Smooth muscle cell (in vitro differentiated cells): ENCODE results near the gene SCP2. TPM values are rescaled to one million over a fixed set of nuclear protein-coding genes. Genes with fewer than 3 reads are reported as not detected.
A peak's percentile ranks its signal among the peaks of the same experiment; 100 is the strongest.

Source experiments
- DNase-seq: peaks from one replicate; lab custom pipeline; 2025; ENCODE audit not compliant: unreplicated experiment; lab: John Stamatoyannopoulos, UW
- H2AFZ ChIP-seq: fragments of 200-600 bp; sonication (generic); 2 replicates; pipeline ENCODE4 v1.6.0; 2016; ENCODE audit warnings: antibody characterized with exemption, low read depth, mild to moderate bottlenecking
- H3F3A ChIP-seq: fragments of 200-600 bp; sonication (generic); 2 replicates; pipeline ENCODE4 v1.6.0; 2017; ENCODE audit warnings: antibody characterized with exemption, low read depth
- H3K27ac ChIP-seq: fragments of 200-600 bp; sonication (generic); 2 replicates; pipeline ENCODE4 v1.5.1; 2016; ENCODE audit warnings: low read depth, mild to moderate bottlenecking
- H3K27me3 ChIP-seq: fragments of 200-600 bp; sonication (generic); 2 replicates; pipeline ENCODE4 v1.6.1; 2016; ENCODE audit warnings: low read depth, mild to moderate bottlenecking
- H3K36me3 ChIP-seq: fragments of 200-600 bp; sonication (generic); 2 replicates; pipeline ENCODE4 v1.5.1; 2016; ENCODE audit warnings: low read depth
- H3K4me1 ChIP-seq: fragments of 200-600 bp; sonication (generic); 2 replicates; pipeline ENCODE4 v1.5.1; 2016; ENCODE audit warnings: low read depth
- H3K4me2 ChIP-seq: fragments of 200-600 bp; sonication (generic); 2 replicates; pipeline ENCODE4 v1.6.0; 2016; ENCODE audit warnings: mild to moderate bottlenecking
- H3K4me3 ChIP-seq: fragments of 200-600 bp; sonication (generic); 2 replicates; pipeline ENCODE4 v1.5.1; 2016; ENCODE audit warnings: mild to moderate bottlenecking
- H3K79me2 ChIP-seq: fragments of 200-600 bp; sonication (generic); 2 replicates; pipeline ENCODE4 v1.6.0; 2016; ENCODE audit warnings: low read depth, mild to moderate bottlenecking
- H3K9ac ChIP-seq: fragments of 200-600 bp; sonication (generic); 2 replicates; pipeline ENCODE4 v1.6.0; 2016; ENCODE audit warnings: low read depth
- H3K9me3 ChIP-seq: fragments of 200-600 bp; sonication (generic); replicated peaks from 2 replicates; pipeline ENCODE4 v1.5.1; 2016; ENCODE audit warnings: low read depth
- H4K20me1 ChIP-seq: fragments of 200-600 bp; sonication (generic); 2 replicates; pipeline ENCODE4 v1.6.0; 2016; ENCODE audit warnings: low read depth
- WGBS: methylation state at CpG from one replicate; pipeline ENCODE4 v1.1.7; 2016; ENCODE audit warnings: low lambda C conversion rate; 5-methylcytosine and 5-hydroxymethylcytosine counted together
- polyA plus RNA-seq: library from polyadenylated mRNA; unstranded; fragments of >200 nt; fragmentation: Nextera tagmentation; extraction: Ambion mirVana; gene quantifications from 2 replicates; pipeline ENCODE4 v1.2.1, GENCODE V29; 2016
- total RNA-seq: library from RNA; depleted of rRNA; stranded (reverse); fragments of >200 nt; gene quantifications from 2 replicates; pipeline ENCODE4 v1.2.3, GENCODE V29; 2014
- TF ChIP-seq, protein P1 (sequence below): fragments of 200-600 bp; sonication (generic); IDR thresholded peaks from 2 replicates; pipeline ENCODE4 v1.5.1; 2017; ENCODE audit warnings: borderline replicate concordance, mild to moderate bottlenecking, antibody characterized with exemption; ENCODE audit not compliant: insufficient read depth, poor library complexity, severe bottlenecking

Gene SCP2
- total and polyA plus RNA-seq, 2 experiments from 2014 or later = 94.8 to 120 TPM

DNA sequence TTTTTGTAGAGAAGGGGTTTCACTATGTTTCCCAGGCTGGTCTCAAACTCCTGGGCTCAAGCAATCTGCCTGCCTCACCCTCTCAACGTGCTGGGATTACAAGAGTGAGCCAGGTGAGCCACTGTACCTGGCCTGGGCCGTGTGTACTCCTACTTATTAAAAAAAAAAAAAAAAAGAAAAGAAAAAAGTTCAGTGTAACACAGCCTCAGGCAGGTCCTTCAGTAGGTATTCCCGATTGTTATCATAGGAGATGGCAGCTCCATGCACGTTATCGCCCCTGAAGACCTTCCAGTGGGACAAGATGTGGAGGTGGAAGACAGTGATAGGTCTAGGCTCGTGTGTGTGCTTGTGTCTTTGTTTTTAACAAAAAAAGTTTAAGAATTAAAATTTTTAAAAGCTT lies 8.9 kb upstream of the SCP2 start:
- no peak overlapping the region for H3K9ac ChIP-seq
- no peak overlapping the region for H3K4me2 ChIP-seq
- no peaks in the 10 kb centered on the region for H3K9me3 ChIP-seq
- no peak overlapping the region for H2AFZ ChIP-seq
- no peaks in the 10 kb centered on the region for H3F3A ChIP-seq
- DNase-seq = no peak
- H3K4me1 ChIP-seq = no peaks in the 10 kb centered on the region
- no peaks in the 10 kb centered on the region for H3K79me2 ChIP-seq
- no peaks in the 10 kb centered on the region for H3K36me3 ChIP-seq
- H3K27ac ChIP-seq = peak overlapping the region; percentile 28
- WGBS = 81% methylated on average over 6 of the region's 6 CpGs
- TF ChIP-seq, protein P1, sequence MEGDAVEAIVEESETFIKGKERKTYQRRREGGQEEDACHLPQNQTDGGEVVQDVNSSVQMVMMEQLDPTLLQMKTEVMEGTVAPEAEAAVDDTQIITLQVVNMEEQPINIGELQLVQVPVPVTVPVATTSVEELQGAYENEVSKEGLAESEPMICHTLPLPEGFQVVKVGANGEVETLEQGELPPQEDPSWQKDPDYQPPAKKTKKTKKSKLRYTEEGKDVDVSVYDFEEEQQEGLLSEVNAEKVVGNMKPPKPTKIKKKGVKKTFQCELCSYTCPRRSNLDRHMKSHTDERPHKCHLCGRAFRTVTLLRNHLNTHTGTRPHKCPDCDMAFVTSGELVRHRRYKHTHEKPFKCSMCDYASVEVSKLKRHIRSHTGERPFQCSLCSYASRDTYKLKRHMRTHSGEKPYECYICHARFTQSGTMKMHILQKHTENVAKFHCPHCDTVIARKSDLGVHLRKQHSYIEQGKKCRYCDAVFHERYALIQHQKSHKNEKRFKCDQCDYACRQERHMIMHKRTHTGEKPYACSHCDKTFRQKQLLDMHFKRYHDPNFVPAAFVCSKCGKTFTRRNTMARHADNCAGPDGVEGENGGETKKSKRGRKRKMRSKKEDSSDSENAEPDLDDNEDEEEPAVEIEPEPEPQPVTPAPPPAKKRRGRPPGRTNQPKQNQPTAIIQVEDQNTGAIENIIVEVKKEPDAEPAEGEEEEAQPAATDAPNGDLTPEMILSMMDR = no peak
- no peak overlapping the region for H3K4me3 ChIP-seq
- H3K27me3 ChIP-seq = peaks cover 37% of the 10 kb centered on the region
- no peaks in the 10 kb centered on the region for H4K20me1 ChIP-seq

DNA sequence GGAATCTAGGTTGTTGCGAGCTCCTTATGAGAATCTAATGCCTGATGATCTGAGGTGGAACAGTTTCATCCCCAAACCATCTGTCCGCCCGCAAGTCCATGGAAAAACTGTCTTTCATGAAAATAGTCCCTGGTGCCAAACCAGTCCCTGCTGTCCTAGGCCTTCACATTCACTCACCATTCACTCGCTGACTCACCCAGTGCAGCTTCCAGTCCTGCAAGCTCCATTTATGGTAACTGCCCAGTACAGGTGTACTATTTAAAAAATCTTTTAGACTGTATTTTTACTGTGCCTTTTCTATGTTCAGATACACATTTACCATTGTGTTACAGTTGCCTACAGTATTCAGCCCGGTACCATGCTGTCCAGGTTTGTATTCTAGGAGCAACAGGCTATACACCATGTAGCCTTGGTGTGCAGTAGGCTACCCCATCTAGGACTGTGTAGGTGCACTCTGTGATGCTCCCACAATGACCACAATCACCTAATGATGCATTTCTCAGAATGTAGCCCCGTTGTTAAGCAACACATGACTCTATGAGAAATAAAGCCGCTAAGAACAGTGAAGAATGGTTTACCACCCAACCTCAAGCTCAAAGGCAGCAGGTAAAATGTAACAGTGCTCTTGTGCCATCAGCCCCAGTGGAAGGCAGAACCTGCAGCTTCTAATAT lies 7.9 kb upstream of the SCP2 start:
- TF ChIP-seq, protein P1 = no peak
- Histone ChIP-seq H2AFZ (no peak overlapping the region), H3K36me3 (no peaks in the 10 kb centered on the region), H3K9ac (no peak overlapping the region), H3K27me3 (peaks cover 42% of the 10 kb centered on the region), H3K4me1 (no peaks in the 10 kb centered on the region), H3K4me2 (no peak overlapping the region), H3K27ac (peak overlapping the region; percentile 28), H3K4me3 (no peak overlapping the region), H3K9me3 (no peaks in the 10 kb centered on the region), H3K79me2 (no peaks in the 10 kb centered on the region), H4K20me1 (no peaks in the 10 kb centered on the region), H3F3A (no peaks in the 10 kb centered on the region)
- no peak for DNase-seq
- WGBS = 90% methylated on average over 7 of the region's 7 CpGs

DNA sequence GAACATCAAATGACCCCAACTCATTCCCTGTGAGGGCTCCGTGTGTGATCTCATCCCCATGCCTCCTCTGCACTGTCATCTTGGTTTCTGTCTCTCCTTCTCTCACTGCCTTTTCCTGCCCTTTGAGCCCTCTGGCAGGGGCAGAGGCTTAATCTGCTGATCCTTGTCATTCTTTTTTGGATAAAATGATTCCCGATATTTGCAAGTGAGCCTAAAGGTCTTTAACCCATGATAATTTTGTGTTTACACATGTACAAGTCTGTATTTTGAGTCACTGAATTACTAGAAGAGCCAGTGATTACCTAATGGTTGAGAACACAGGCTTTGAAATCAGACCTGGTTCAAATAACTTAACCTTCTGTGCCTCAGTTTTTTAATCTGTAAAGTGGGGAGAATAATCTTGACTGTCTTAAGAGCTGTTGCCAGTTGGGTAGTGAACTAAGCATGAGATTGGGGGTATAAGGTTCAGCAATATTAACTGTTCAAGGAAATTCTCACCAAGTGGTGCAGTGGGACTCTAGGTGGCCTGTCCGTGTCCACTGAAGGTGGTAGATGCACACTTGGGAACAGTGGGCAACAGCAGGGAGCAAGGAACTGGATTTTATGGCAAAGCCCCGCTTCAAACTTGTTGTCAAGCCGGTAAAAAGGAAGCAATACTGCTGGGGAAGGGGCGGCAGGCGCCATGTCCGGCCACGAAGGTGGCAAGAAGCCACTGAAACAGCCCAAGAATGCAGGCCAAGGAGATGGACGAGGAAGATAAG lies 7.2 kb upstream of the SCP2 start:
- TF ChIP-seq, protein P1 = no peak
- H2AFZ ChIP-seq = no peak overlapping the region
- H3K27ac ChIP-seq = peak overlapping the region; percentile 19
- no peaks in the 10 kb centered on the region for H3K9me3 ChIP-seq
- H3K4me3 ChIP-seq = no peak overlapping the region
- no peaks in the 10 kb centered on the region for H3K4me1 ChIP-seq
- no peaks in the 10 kb centered on the region for H3F3A ChIP-seq
- H3K4me2 ChIP-seq = no peak overlapping the region
- no peak for DNase-seq
- no peaks in the 10 kb centered on the region for H4K20me1 ChIP-seq
- no peaks in the 10 kb centered on the region for H3K79me2 ChIP-seq
- H3K36me3 ChIP-seq = no peaks in the 10 kb centered on the region
- 84% methylated on average over 10 of the region's 10 CpGs for whole genome bisulfite sequencing
- H3K27me3 ChIP-seq = peaks cover 49% of the 10 kb centered on the region
- no peak overlapping the region for H3K9ac ChIP-seq
